Ovary (tissue), 9 donors: ENCODE results near the gene BCAS4. TPM values are rescaled to one million over a fixed set of nuclear protein-coding genes. Genes with fewer than 3 reads are reported as not detected.

Experiments used
- DNase-seq, 5 donors: peaks; one replicate each; pipeline ENCODE4 v3.0.0-alpha.2; 2019 to 2020
- H3K27ac ChIP-seq, 2 donors: fragments of 200-600 bp; one replicate each; pipeline versions ENCODE4 v1.5.1 to v1.8.0; 2019 to 2022
- H3K27me3 ChIP-seq: fragments of 200-600 bp; one replicate; pipeline ENCODE4 v1.8.0; 2022
- H3K36me3 ChIP-seq: fragments of 200-600 bp; sonication (generic); one replicate; pipeline ENCODE4 v1.5.1; 2019
- H3K4me1 ChIP-seq: one replicate; pipeline ENCODE4 v1.8.1; 2013; ENCODE audit warnings: mild to moderate bottlenecking, moderate library complexity; ENCODE audit not compliant: insufficient read depth
- H3K4me3 ChIP-seq: fragments of 200-600 bp; sonication (generic); one replicate; pipeline ENCODE4 v1.5.1; 2017
- H3K9me3 ChIP-seq, 2 donors: fragments of 200-600 bp in 1 of 2; sonication (generic) in 1 of 2; one replicate each; pipeline versions ENCODE4 v1.5.1 to v1.8.1; 2013 to 2019; ENCODE audit warnings: mild to moderate bottlenecking in 1 of 2, moderate library complexity in 1 of 2
- CTCF ChIP-seq, 3 donors: fragments of 450-650 bp in 2 of 3; fragments of 200-600 bp in 1 of 3; IDR thresholded peaks; one replicate each; pipeline versions ENCODE4 v1.5.1 to v1.8.0; 2016 to 2022; ENCODE audit warnings: antibody characterized with exemption in 3 of 3, mild to moderate bottlenecking in 1 of 3
- EP300 ChIP-seq: sonication (generic); formaldehyde crosslinking; IDR thresholded peaks from one replicate; pipeline ENCODE4 v1.6.1; 2017; ENCODE audit warnings: antibody characterized with exemption
- POLR2A ChIP-seq: fragments of 450-650 bp; IDR thresholded peaks from one replicate; pipeline ENCODE4 v1.6.1; 2017; ENCODE audit warnings: antibody characterized with exemption, mild to moderate bottlenecking, moderate library complexity
- WGBS, 3 donors: extraction: QIAGEN DNeasy Blood & Tissue Kit in 1 of 3; methylation state at CpG; one replicate each; pipeline versions ENCODE4 v1.1.5 to v1.1.7; 2013 to 2017; 5-methylcytosine and 5-hydroxymethylcytosine counted together
- intact Hi-C, 4 donors: fragments of 100-400 bp; cut with DNase I; formaldehyde crosslinking; loops; one replicate each; pipeline versions ENCODE4 v1.11.0 to v1.15.1; 2022 to 2023
- polyA plus RNA-seq, 2 donors: library from polyadenylated mRNA; stranded (reverse); fragments of 200-250 nt in 1 of 2; fragments of 350-450 nt in 1 of 2; fragmentation: Illumina TruSeq in 1 of 2; extraction: RNeasy Lipid Tissue Mini Kit (QIAGEN cat#74804) in 1 of 2; gene quantifications; one replicate each; pipeline ENCODE4 v1.2.3, GENCODE V29; 2013 to 2014
- total RNA-seq, 7 donors: library from RNA; depleted of rRNA in 2 of 7; stranded (reverse); fragments of >200 nt in 2 of 7; fragmentation: NEBNext Ultra II Directional in 3 of 7; extraction: Animal tissue kit (Norgen Biotek cat#: 25700) in 3 of 7; gene quantifications; one replicate each; pipeline versions ENCODE4 v1.1.0 to v1.2.4, GENCODE V29; 2016 to 2023
- donor health status: DM: no; HTN: no; CAD: no; lungs with moderate emphysema.
- donor health status: DM: no; HTN: no; CAD: no.
- donor health status: Bipolar disorder and iron deficiency.
- donor health status: DM: yes; HTN: yes; CAD: no.
- donor health status: DM: no; HTN: no; CAD: no.
- donor health status: DM: yes; HTN: yes; CAD: no.

BCAS4 gene
- total and polyA plus RNA-seq, 9 donors = 2.0 to 9.1 (median 3.1) TPM

- DNase-seq = peak in 1 of 5 donors; percentile 9
- H3K4me3 ChIP-seq = no peak overlapping the region
- H3K27me3 ChIP-seq = no peaks in the 10 kb centered on the region
- H3K4me1 ChIP-seq = no peaks in the 10 kb centered on the region
- H3K9me3 ChIP-seq = no peaks in the 10 kb centered on the region
- 83 to 89% (median 85%) methylated on average over 6 of the region's 6 CpGs for WGBS, 3 donors
- intact Hi-C loops = no loop called here
- H3K36me3 ChIP-seq = no peaks in the 10 kb centered on the region
- no peak overlapping the region for H3K27ac ChIP-seq
- TF ChIP-seq CTCF (IDR thresholded peaks at IDR 0.05) (no peak), POLR2A (no peak), EP300 (no peak)
Observed at GRCh38 chr20:50865114-50865513, 70.3 kb downstream of the BCAS4 start.

DNA sequence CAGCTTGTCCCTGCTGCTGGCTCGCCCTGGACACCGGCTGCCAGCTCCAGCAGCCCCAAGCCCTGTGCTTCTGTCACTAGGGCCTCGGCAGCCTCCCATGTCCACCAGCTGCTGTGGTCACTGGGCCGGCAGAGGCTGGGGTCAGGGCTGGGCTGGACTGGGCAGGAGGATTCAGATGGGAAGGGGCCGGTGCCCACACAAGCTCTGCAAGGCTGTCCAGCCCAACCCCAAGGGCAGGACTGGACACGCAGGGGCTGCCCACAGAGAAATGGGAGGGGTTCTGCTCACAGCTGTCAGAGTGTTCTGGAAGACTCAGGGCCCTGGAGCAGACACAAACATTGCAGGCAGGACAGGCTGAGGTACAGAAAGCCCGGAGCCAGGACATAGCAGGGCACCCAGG is 70.7 kb downstream of the BCAS4 start:
- no peak for DNase-seq
- Histone ChIP-seq H3K9me3 (no peaks in the 10 kb centered on the region), H3K4me3 (no peak overlapping the region), H3K27ac (no peak overlapping the region), H3K4me1 (peaks cover under 1% of the 10 kb centered on the region), H3K36me3 (no peaks in the 10 kb centered on the region), H3K27me3 (no peaks in the 10 kb centered on the region)
- 55 to 71% (median 69%) methylated on average over 6 to 7 of the region's 7 CpGs for WGBS, 3 donors
- no peak for TF ChIP-seq EP300
- no peak for TF ChIP-seq POLR2A
- TF ChIP-seq CTCF (IDR thresholded peaks at IDR 0.05) = no peak
- intact Hi-C loops = no loop called here

GRCh38 chr20:50866036-50866685 is 71.3 kb downstream of the BCAS4 start:
- H3K4me3 ChIP-seq = no peak overlapping the region
- TF ChIP-seq EP300 = no peak
- DNase-seq = no peak
- no peaks in the 10 kb centered on the region for H3K36me3 ChIP-seq
- intact Hi-C loops = no loop called here
- H3K27me3 ChIP-seq = no peaks in the 10 kb centered on the region
- whole genome bisulfite sequencing, 3 donors = 81 to 91% (median 87%) methylated on average over 9 to 12 of the region's 12 CpGs
- H3K4me1 ChIP-seq = peaks cover 5% of the 10 kb centered on the region
- no peaks in the 10 kb centered on the region for H3K9me3 ChIP-seq
- no peak overlapping the region for H3K27ac ChIP-seq

DNA sequence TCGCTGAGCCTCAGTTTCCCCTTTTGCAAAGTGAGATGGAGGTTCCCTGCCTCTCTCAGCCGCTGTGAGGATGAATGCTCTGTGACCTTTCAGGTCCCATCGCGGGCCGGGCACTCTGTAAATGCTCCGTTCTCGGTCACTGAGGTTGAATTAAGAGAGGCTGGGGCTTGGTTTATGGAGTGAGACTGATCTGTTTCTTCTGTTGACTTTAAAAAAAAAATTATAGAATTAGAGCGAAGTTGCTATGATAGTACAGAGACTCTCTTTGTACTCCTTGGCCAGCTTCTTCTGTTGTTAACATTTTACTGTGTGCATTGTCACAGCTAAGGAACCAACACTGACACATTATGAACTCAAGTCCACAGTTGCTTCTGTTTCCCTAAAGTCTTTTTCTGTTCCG is 72.0 kb downstream of the BCAS4 start:
- intact Hi-C loops = no loop called here
- no peaks in the 10 kb centered on the region for H3K9me3 ChIP-seq
- no peak overlapping the region for H3K4me3 ChIP-seq
- no peaks in the 10 kb centered on the region for H3K36me3 ChIP-seq
- H3K27ac ChIP-seq = no peak overlapping the region
- TF ChIP-seq POLR2A (no peak), EP300 (no peak), CTCF (IDR thresholded peaks at IDR 0.05) (no peak)
- H3K4me1 ChIP-seq = peaks cover 6% of the 10 kb centered on the region
- no peaks in the 10 kb centered on the region for H3K27me3 ChIP-seq
- DNase-seq = no peak
- WGBS, 3 donors = 93 to 95% (median 93%) methylated on average over 9 of the region's 9 CpGs

GRCh38 chr20:50867805-50868204 is 72.9 kb downstream of the BCAS4 start:
- intact Hi-C loops = no loop called here
- no peak for DNase-seq
- H3K27me3 ChIP-seq = no peaks in the 10 kb centered on the region
- 84 to 89% (median 85%) methylated on average over 6 of the region's 6 CpGs for WGBS, 3 donors
- H3K27ac ChIP-seq = no peak overlapping the region
- no peak for TF ChIP-seq EP300
- TF ChIP-seq POLR2A = no peak
- TF ChIP-seq CTCF (IDR thresholded peaks at IDR 0.05) = no peak
- peaks cover 6% of the 10 kb centered on the region for H3K4me1 ChIP-seq
- no peak overlapping the region for H3K4me3 ChIP-seq
- no peaks in the 10 kb centered on the region for H3K9me3 ChIP-seq
- no peaks in the 10 kb centered on the region for H3K36me3 ChIP-seq
